Caki2 (cell line): ENCODE data around the gene MESD. TPM values are rescaled to one million over a fixed set of nuclear protein-coding genes. Genes with fewer than 3 reads are reported as not detected.
A peak's percentile ranks its signal among the peaks of the same experiment; 100 is the strongest.
"Not testable (repeated sequence)": the region's sequence is repeated elsewhere in the genome, so short reads cannot be mapped to it uniquely, and the experiment has no call there.

Experiments used
- DNase-seq: peaks from one replicate; pipeline ENCODE4 v3.0.0-alpha.2; 2015; ENCODE audit warnings: low read depth
- in situ Hi-C: cut with HindIII; loops from 2 replicates; pipeline ENCODE4 v1.10.0; 2016; ENCODE audit warnings: low sequenced_read_pairs, low pct_unique_long_range_greater_than_20kb, mixed read lengths
- total RNA-seq: library from RNA; depleted of rRNA; stranded (reverse); fragments of >200 nt; shearing (Covaris generic); gene quantifications from 2 replicates; pipeline ENCODE4 v1.2.3, GENCODE V29; 2014; ENCODE audit warnings: low replicate concordance

MESD gene
- total RNA-seq, 1 experiment from 2014 or later, result 16.6 TPM

GRCh38 chr15:80972276-80972675 is 17.3 kb downstream of the MESD start:
- DNase-seq, result no peak
- in situ Hi-C loops, result no loop called here

GRCh38 chr15:80971143-80971542 is 18.5 kb downstream of the MESD start:
- no peak for DNase-seq
- in situ Hi-C loops, result no loop called here

GRCh38 chr15:80970658-80971057 is 19.0 kb downstream of the MESD start:
- no peak for DNase-seq
- in situ Hi-C loops, result no loop called here

- peak; percentile 42 for DNase-seq
- in situ Hi-C loops, result no loop called here
Observed at GRCh38 chr15:80970018-80970657, 19.5 kb downstream of the MESD start.

GRCh38 chr15:80969316-80969715 is 20.3 kb downstream of the MESD start:
- in situ Hi-C loops, result no loop called here

GRCh38 chr15:80967991-80968510 is 21.6 kb downstream of the MESD start:
- DNase-seq, result no peak
- in situ Hi-C loops, result no loop called here

More at GRCh38 chr15:80969316-80969715, 20.3 kb downstream of the MESD start:
- no peak for DNase-seq

- DNase-seq, result no peak
- in situ Hi-C loops, result no loop called here
Observed at GRCh38 chr15:80967451-80967850, 22.2 kb downstream of the MESD start.

GRCh38 chr15:80966431-80967197 is 23.0 kb downstream of the MESD start:
- no peak for DNase-seq
- in situ Hi-C loops, result no loop called here

GRCh38 chr15:80965454-80965853 is 24.2 kb downstream of the MESD start:
- DNase-seq, in situ Hi-C loops: not testable (repeated sequence)

- in situ Hi-C loops, result no loop called here
- DNase-seq, result no peak
Observed at GRCh38 chr15:80958818-80959495, 30.7 kb downstream of the MESD start.

- no peak for DNase-seq
- in situ Hi-C loops, result no loop called here
Observed at GRCh38 chr15:80957976-80958375, 31.6 kb downstream of the MESD start.

- no peak for DNase-seq
- in situ Hi-C loops, result no loop called here
Observed at GRCh38 chr15:80957556-80957955, 32.1 kb downstream of the MESD start.

- in situ Hi-C loops, result not testable (repeated sequence)
- peak; percentile 94 for DNase-seq
Observed at GRCh38 chr15:80955571-80956452, 33.8 kb downstream of the MESD start.

- in situ Hi-C loops, result no loop called here
Observed at GRCh38 chr15:80953953-80954778, 35.5 kb downstream of the MESD start.

GRCh38 chr15:80953001-80953952 is 36.3 kb downstream of the MESD start:
- in situ Hi-C loops, result no loop called here
- no peak for DNase-seq

More at GRCh38 chr15:80953953-80954778, 35.5 kb downstream of the MESD start:
- peak; percentile 30 for DNase-seq

GRCh38 chr15:80951941-80952340 is 37.7 kb downstream of the MESD start:
- DNase-seq, result no peak
- in situ Hi-C loops, result no loop called here
